ENCODE data around the gene ANKHD1.
A peak's percentile ranks its signal among the peaks of the same experiment; 100 is the strongest.

ANKHD1 gene

GRCh38 chr5:140554454-140554853, 152.8 kb downstream of the ANKHD1 start:
- Mint-ChIP-seq H3K9me3 (no peaks in the 10 kb centered on the region), H3K27me3 (no peaks in the 10 kb centered on the region), H3K4me1 (peaks cover 61% of the 10 kb centered on the region), H3K4me3 (no peak overlapping the region), H3K36me3 (ENCODE audit: insufficient read depth) (peaks cover 27% of the 10 kb centered on the region), H3K27ac (ENCODE audit: low read depth) (peak overlapping the region; percentile 6)
- ATAC-seq (replicated peaks; ENCODE audit: extremely low read depth, poor library complexity, severe bottlenecking) = no peak
- DNase-seq (ENCODE audit: low spot score in 2 of 2) = no peak

- H3K36me3 Mint-ChIP-seq (ENCODE audit: insufficient read depth) = peaks cover 22% of the 10 kb centered on the region
- H3K9me3 Mint-ChIP-seq = no peaks in the 10 kb centered on the region
- ATAC-seq (replicated peaks; ENCODE audit: extremely low read depth, poor library complexity, severe bottlenecking) (no peak), DNase-seq (ENCODE audit: low spot score in 2 of 2) (no peak)
- H3K27me3 Mint-ChIP-seq = no peaks in the 10 kb centered on the region
- peaks cover 55% of the 10 kb centered on the region for H3K4me1 Mint-ChIP-seq
- H3K27ac Mint-ChIP-seq (ENCODE audit: low read depth) = peak overlapping the region; percentile 95
- H3K4me3 Mint-ChIP-seq = peak overlapping the region; percentile 87
These were observed 154.2 kb downstream of the ANKHD1 start for GRCh38 chr5:140555747-140556312.

GRCh38 chr5:140556438-140556837, 154.8 kb downstream of the ANKHD1 start:
- H3K27ac Mint-ChIP-seq (ENCODE audit: low read depth) = peak overlapping the region; percentile 95
- peaks cover 55% of the 10 kb centered on the region for H3K4me1 Mint-ChIP-seq
- peak overlapping the region; percentile 87 for H3K4me3 Mint-ChIP-seq
- ATAC-seq (replicated peaks; ENCODE audit: extremely low read depth, poor library complexity, severe bottlenecking) (no peak), DNase-seq (ENCODE audit: low spot score in 2 of 2) (no peak)
- H3K9me3 Mint-ChIP-seq = no peaks in the 10 kb centered on the region
- H3K27me3 Mint-ChIP-seq = no peaks in the 10 kb centered on the region
- peaks cover 21% of the 10 kb centered on the region for H3K36me3 Mint-ChIP-seq (ENCODE audit: insufficient read depth)

GRCh38 chr5:140557136-140557805, 155.6 kb downstream of the ANKHD1 start, which contains the start of gene SRA1:
Gene SRA1 (minus strand): TSS chr5:140557473. CDS start chr5:140557452, 21 bp downstream.
- Mint-ChIP-seq H3K9me3 (no peaks in the 10 kb centered on the region), H3K27me3 (no peaks in the 10 kb centered on the region), H3K27ac (ENCODE audit: low read depth) (peak within 1 kb of the TSS; percentile 95), H3K36me3 (ENCODE audit: insufficient read depth) (peaks cover 19% of the 10 kb centered on the region), H3K4me3 (peak within 1 kb of the TSS; percentile 87), H3K4me1 (peaks cover 55% of the 10 kb centered on the region)
- DNase-seq (ENCODE audit: low spot score in 2 of 2) (peak; percentile 65 to 68), ATAC-seq (replicated peaks; ENCODE audit: extremely low read depth, poor library complexity, severe bottlenecking) (peak; percentile 92)

- DNase-seq (ENCODE audit: low spot score in 2 of 2) = no peak
- peaks cover 53% of the 10 kb centered on the region for H3K4me1 Mint-ChIP-seq
- no peaks in the 10 kb centered on the region for H3K27me3 Mint-ChIP-seq
- H3K4me3 Mint-ChIP-seq = peak overlapping the region; percentile 87
- peaks cover 20% of the 10 kb centered on the region for H3K36me3 Mint-ChIP-seq (ENCODE audit: insufficient read depth)
- no peaks in the 10 kb centered on the region for H3K9me3 Mint-ChIP-seq
- ATAC-seq (replicated peaks; ENCODE audit: extremely low read depth, poor library complexity, severe bottlenecking) = no peak
- H3K27ac Mint-ChIP-seq (ENCODE audit: low read depth) = peak overlapping the region; percentile 95
These were observed 156.3 kb downstream of the ANKHD1 start for GRCh38 chr5:140557965-140558364.

- no peak overlapping the region for H3K4me3 Mint-ChIP-seq
- peaks cover 18% of the 10 kb centered on the region for H3K36me3 Mint-ChIP-seq (ENCODE audit: insufficient read depth)
- H3K27me3 Mint-ChIP-seq = no peaks in the 10 kb centered on the region
- no peak for DNase-seq (ENCODE audit: low spot score in 2 of 2)
- ATAC-seq (replicated peaks; ENCODE audit: extremely low read depth, poor library complexity, severe bottlenecking) = no peak
- no peaks in the 10 kb centered on the region for H3K9me3 Mint-ChIP-seq
- no peak overlapping the region for H3K27ac Mint-ChIP-seq (ENCODE audit: low read depth)
- H3K4me1 Mint-ChIP-seq = peaks cover 47% of the 10 kb centered on the region
These were observed 156.9 kb downstream of the ANKHD1 start for GRCh38 chr5:140558542-140558941.

GRCh38 chr5:140560227-140560626, 158.6 kb downstream of the ANKHD1 start:
- H3K4me3 Mint-ChIP-seq = no peak overlapping the region

GRCh38 chr5:140561753-140562523, 160.3 kb downstream of the ANKHD1 start:
- H3K4me3 Mint-ChIP-seq = peak overlapping the region; percentile 88
- no peak for DNase-seq (ENCODE audit: low spot score in 2 of 2)
- H3K27ac Mint-ChIP-seq (ENCODE audit: low read depth) = no peak overlapping the region
- peaks cover 44% of the 10 kb centered on the region for H3K4me1 Mint-ChIP-seq
- H3K9me3 Mint-ChIP-seq = no peaks in the 10 kb centered on the region
- ATAC-seq (replicated peaks; ENCODE audit: extremely low read depth, poor library complexity, severe bottlenecking) = no peak
- peaks cover 24% of the 10 kb centered on the region for H3K36me3 Mint-ChIP-seq (ENCODE audit: insufficient read depth)
- H3K27me3 Mint-ChIP-seq = no peaks in the 10 kb centered on the region

More at GRCh38 chr5:140560227-140560626, 158.6 kb downstream of the ANKHD1 start:
- peaks cover 45% of the 10 kb centered on the region for H3K4me1 Mint-ChIP-seq
- peaks cover 23% of the 10 kb centered on the region for H3K36me3 Mint-ChIP-seq (ENCODE audit: insufficient read depth)
- no peaks in the 10 kb centered on the region for H3K9me3 Mint-ChIP-seq
- no peaks in the 10 kb centered on the region for H3K27me3 Mint-ChIP-seq
- ATAC-seq (replicated peaks; ENCODE audit: extremely low read depth, poor library complexity, severe bottlenecking) = no peak
- H3K27ac Mint-ChIP-seq (ENCODE audit: low read depth) = no peak overlapping the region
- DNase-seq (ENCODE audit: low spot score in 2 of 2) = no peak

- Mint-ChIP-seq H3K9me3 (no peaks in the 10 kb centered on the region), H3K4me1 (peaks cover 46% of the 10 kb centered on the region), H3K36me3 (ENCODE audit: insufficient read depth) (peaks cover 12% of the 10 kb centered on the region), H3K4me3 (peak overlapping the region; percentile 88), H3K27ac (ENCODE audit: low read depth) (peak overlapping the region; percentile 96), H3K27me3 (no peaks in the 10 kb centered on the region)
- ATAC-seq (replicated peaks; ENCODE audit: extremely low read depth, poor library complexity, severe bottlenecking) (no peak), DNase-seq (ENCODE audit: low spot score in 2 of 2) (no peak)
These were observed 162.0 kb downstream of the ANKHD1 start for GRCh38 chr5:140563596-140563995.

GRCh38 chr5:140564196-140565023, 162.8 kb downstream of the ANKHD1 start, which contains the start of the genes APBB3 and SLC35A4:
Gene APBB3 (minus strand): TSS chr5:140564598. CDS start chr5:140564245, 353 bp downstream.
Gene SLC35A4 (plus strand): TSS chr5:140564828. CDS start chr5:140567170, 2,342 bp downstream.
- Mint-ChIP-seq H3K4me1 (peaks cover 53% of the 10 kb centered on the region), H3K9me3 (no peaks in the 10 kb centered on the region), H3K27me3 (no peaks in the 10 kb centered on the region), H3K4me3 (peak within 1 kb of the TSS; percentile 88), H3K27ac (ENCODE audit: low read depth) (peak within 1 kb of the TSS; percentile 96), H3K36me3 (ENCODE audit: insufficient read depth) (peaks cover 12% of the 10 kb centered on the region)
- peak; percentile 88 for ATAC-seq (replicated peaks; ENCODE audit: extremely low read depth, poor library complexity, severe bottlenecking)
- DNase-seq (ENCODE audit: low spot score in 2 of 2) = peak; percentile 90 to 98

- H3K36me3 Mint-ChIP-seq (ENCODE audit: insufficient read depth) = peaks cover 15% of the 10 kb centered on the region
- peak overlapping the region; percentile 88 for H3K4me3 Mint-ChIP-seq
- H3K27me3 Mint-ChIP-seq = no peaks in the 10 kb centered on the region
- H3K27ac Mint-ChIP-seq (ENCODE audit: low read depth) = peak overlapping the region; percentile 96
- ATAC-seq (replicated peaks; ENCODE audit: extremely low read depth, poor library complexity, severe bottlenecking) (peak; percentile 0), DNase-seq (ENCODE audit: low spot score in 2 of 2) (no peak)
- no peaks in the 10 kb centered on the region for H3K9me3 Mint-ChIP-seq
- peaks cover 55% of the 10 kb centered on the region for H3K4me1 Mint-ChIP-seq
These were observed 163.6 kb downstream of the ANKHD1 start for GRCh38 chr5:140565024-140565779.

Measured in central memory CD8-positive, alpha-beta T cell (primary cell).